Adrenal gland (tissue), 12 donors: ENCODE results near the gene SLIT3. TPM values are rescaled to one million over a fixed set of nuclear protein-coding genes. Genes with fewer than 3 reads are reported as not detected.
"Not testable (repeated sequence)": the region's sequence is repeated elsewhere in the genome, so short reads cannot be mapped to it uniquely, and the experiment has no call there.

Experiments
- DNase-seq, 7 donors: peaks; one replicate each; pipeline ENCODE4 v3.0.0-alpha.2; 2019 to 2020
- H3K27ac ChIP-seq, 5 donors: fragments of 200-600 bp; sonication (generic) in 4 of 5; 1 replicate in 3 of 5; 2 replicates in 2 of 5; pipeline versions ENCODE4 v1.5.1 to v1.8.0; 2016 to 2020; ENCODE audit warnings: mild to moderate bottlenecking in 1 of 5
- H3K27me3 ChIP-seq: fragments of 200-600 bp; 2 replicates; pipeline ENCODE4 v1.8.0; 2021
- H3K36me3 ChIP-seq, 2 donors: fragments of 200-600 bp; replicated peaks in 1 of 2; 1 replicate in 1 of 2; 2 replicates in 1 of 2; pipeline versions ENCODE4 v1.5.1 to v1.8.0; 2018 to 2022
- H3K4me1 ChIP-seq, 2 donors: fragments of 200-600 bp; replicated peaks in 1 of 2; 1 replicate in 1 of 2; 2 replicates in 1 of 2; pipeline versions ENCODE4 v1.5.1 to v1.8.0; 2018 to 2021
- H3K4me3 ChIP-seq, 4 donors: fragments of 200-600 bp; sonication (generic) in 3 of 4; one replicate each; pipeline ENCODE4 v1.5.1; 2016 to 2018
- H3K9me3 ChIP-seq, 3 donors: fragments of 200-600 bp; sonication (generic) in 1 of 3; replicated peaks in 1 of 3; 1 replicate in 2 of 3; 2 replicates in 1 of 3; pipeline versions ENCODE4 v1.5.1 to v1.8.0; 2016 to 2021
- CTCF ChIP-seq, 6 experiments: fragments of 450-650 bp in 4 of 6; fragments of 200-600 bp in 2 of 6; sonication (generic) in 1 of 6; IDR thresholded peaks; 1 replicate in 5 of 6; 2 replicates in 1 of 6; pipeline versions ENCODE4 v1.5.1 to v1.8.0; 2016 to 2021; ENCODE audit warnings: antibody characterized with exemption in 6 of 6, mild to moderate bottlenecking in 2 of 6, moderate library complexity in 1 of 6
- POLR2A ChIP-seq, 2 donors: fragments of 450-650 bp; IDR thresholded peaks; one replicate each; pipeline ENCODE4 v1.6.1; 2017; ENCODE audit warnings: antibody characterized with exemption in 2 of 2, mild to moderate bottlenecking in 2 of 2, moderate library complexity in 1 of 2
- WGBS, 4 donors: extraction: QIAGEN DNeasy Blood & Tissue Kit in 2 of 4; methylation state at CpG; one replicate each; pipeline versions ENCODE4 v1.1.5 to v1.1.7; 2013 to 2017; 5-methylcytosine and 5-hydroxymethylcytosine counted together
- intact Hi-C, 2 donors: fragments of 100-400 bp; cut with DNase I; formaldehyde crosslinking; loops; one replicate each; pipeline versions ENCODE4 v1.14.1 to v1.15.0; 2022 to 2023
- polyA plus RNA-seq, 3 donors: library from polyadenylated mRNA; stranded (reverse); fragments of 200-250 nt in 2 of 3; fragments of 350-450 nt in 1 of 3; fragmentation: Illumina TruSeq in 1 of 3; extraction: RNeasy Lipid Tissue Mini Kit (QIAGEN cat#74804) in 1 of 3; gene quantifications; one replicate each; pipeline ENCODE4 v1.2.3, GENCODE V29; 2013 to 2014
- total RNA-seq, 9 donors: library from RNA; depleted of rRNA in 4 of 9; stranded (reverse); fragments of >200 nt in 4 of 9; fragments of 120-200 nt in 1 of 9; fragmentation: NEBNext Ultra II Directional in 1 of 9; extraction: Animal tissue kit (Norgen Biotek cat#: 25700) in 1 of 9; gene quantifications; one replicate each; pipeline versions ENCODE4 v1.1.0 to v1.2.4, GENCODE V29; 2013 to 2023
- donor health status: healthy with polysubstance abuse.
- donor health status: Bipolar disorder and iron deficiency.
- donor health status: DM: yes; HTN: yes; CAD: no.
- donor health status: DM: no; HTN: no; CAD: no.
- donor health status: DM: no; HTN: no; CAD: no.
- donor health status: DM: yes; HTN: yes; CAD: no.

Gene SLIT3
- total and polyA plus RNA-seq, 12 donors: 10.0 to 94.1 (median 32.8) TPM

- DNase-seq: no peak
- H3K27ac ChIP-seq: no peak overlapping the region
- no peaks in the 10 kb centered on the region for H3K27me3 ChIP-seq
- H3K36me3 ChIP-seq: no peaks in the 10 kb centered on the region
- intact Hi-C loops: no loop called here
- H3K4me1 ChIP-seq: peaks cover 0 to 5% of the 10 kb centered on the region in 2 donors
- TF ChIP-seq POLR2A (IDR thresholded peaks at IDR 0.05): no peak
- no peak for TF ChIP-seq CTCF (IDR thresholded peaks at IDR 0.05)
- no peak overlapping the region for H3K4me3 ChIP-seq
- no peaks in the 10 kb centered on the region for H3K9me3 ChIP-seq
Observed at GRCh38 chr5:168647083-168647482, 653.9 kb downstream of the SLIT3 start.

- intact Hi-C loops: no loop called here
- H3K4me1 ChIP-seq: no peaks in the 10 kb centered on the region
- 88 to 90% (median 89%) methylated on average over 5 of the region's 5 CpGs for WGBS, 4 donors
- no peaks in the 10 kb centered on the region for H3K36me3 ChIP-seq
- no peak overlapping the region for H3K4me3 ChIP-seq
- H3K27me3 ChIP-seq: no peaks in the 10 kb centered on the region
- no peaks in the 10 kb centered on the region for H3K9me3 ChIP-seq
- DNase-seq: no peak
- no peak for TF ChIP-seq POLR2A (IDR thresholded peaks at IDR 0.05)
- TF ChIP-seq CTCF (IDR thresholded peaks at IDR 0.05): no peak
- H3K27ac ChIP-seq: no peak overlapping the region
Observed at GRCh38 chr5:168646335-168646734, 654.6 kb downstream of the SLIT3 start.

GRCh38 chr5:168645195-168645594, 655.7 kb downstream of the SLIT3 start:
- DNase-seq: no peak
- 87 to 96% (median 93%) methylated on average over 3 of the region's 3 CpGs for WGBS, 4 donors
- H3K4me3 ChIP-seq: no peak overlapping the region
- TF ChIP-seq POLR2A (IDR thresholded peaks at IDR 0.05) (no peak), CTCF (IDR thresholded peaks at IDR 0.05) (no peak)
- H3K9me3 ChIP-seq: no peaks in the 10 kb centered on the region
- intact Hi-C loops: no loop called here
- H3K36me3 ChIP-seq: no peaks in the 10 kb centered on the region
- no peaks in the 10 kb centered on the region for H3K4me1 ChIP-seq
- H3K27me3 ChIP-seq: no peaks in the 10 kb centered on the region
- H3K27ac ChIP-seq: no peak overlapping the region

GRCh38 chr5:168642019-168642418, 658.9 kb downstream of the SLIT3 start:
- Histone ChIP-seq H3K27ac (no peak overlapping the region), H3K9me3 (no peaks in the 10 kb centered on the region), H3K4me1 (no peaks in the 10 kb centered on the region), H3K27me3 (no peaks in the 10 kb centered on the region), H3K4me3 (no peak overlapping the region), H3K36me3 (no peaks in the 10 kb centered on the region)
- DNase-seq: no peak
- intact Hi-C loops: no loop called here
- WGBS, 4 donors: 48 to 70% (median 60%) methylated on average over 1 of the region's 1 CpG
- no peak for TF ChIP-seq CTCF (IDR thresholded peaks at IDR 0.05)
- TF ChIP-seq POLR2A (IDR thresholded peaks at IDR 0.05): no peak

- H3K27me3 ChIP-seq, H3K9me3 ChIP-seq, H3K36me3 ChIP-seq, H3K4me1 ChIP-seq, H3K4me3 ChIP-seq, DNase-seq, H3K27ac ChIP-seq, intact Hi-C loops: not testable (repeated sequence)
- 92 to 94% (median 94%) methylated on average over 3 of the region's 3 CpGs for WGBS, 4 donors
Observed at GRCh38 chr5:168638846-168639245, 662.1 kb downstream of the SLIT3 start.
